ENCODE results near the gene LYRM2. TPM values are rescaled to one million over a fixed set of nuclear protein-coding genes. Genes with fewer than 3 reads are reported as not detected.

LYRM2 gene
- total RNA-seq, 1 donor from 2014 or later, result 32.9 TPM

DNA sequence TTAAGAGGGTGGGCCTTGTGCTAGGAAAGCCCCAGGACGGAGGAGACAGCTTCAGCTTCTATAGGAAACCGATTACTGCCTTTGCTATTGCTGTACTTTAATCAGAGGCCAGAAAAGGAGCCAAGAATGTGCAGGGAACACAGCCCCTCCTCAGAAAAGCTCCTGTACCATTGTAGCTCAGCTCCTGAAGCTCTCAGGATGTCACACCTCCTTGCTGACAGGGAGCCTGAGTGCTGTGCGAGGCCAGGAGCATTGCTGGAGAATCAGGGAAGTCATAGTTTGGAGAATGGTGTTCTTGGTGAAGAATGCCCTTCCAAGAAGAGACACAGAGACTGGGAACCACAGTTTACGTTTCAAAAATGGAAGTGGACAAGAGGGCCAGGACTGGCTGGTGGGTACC, 46.8 kb downstream of the LYRM2 start:
- no peak overlapping the region for H3K27ac Mint-ChIP-seq
- TF ChIP-seq, protein P1, sequence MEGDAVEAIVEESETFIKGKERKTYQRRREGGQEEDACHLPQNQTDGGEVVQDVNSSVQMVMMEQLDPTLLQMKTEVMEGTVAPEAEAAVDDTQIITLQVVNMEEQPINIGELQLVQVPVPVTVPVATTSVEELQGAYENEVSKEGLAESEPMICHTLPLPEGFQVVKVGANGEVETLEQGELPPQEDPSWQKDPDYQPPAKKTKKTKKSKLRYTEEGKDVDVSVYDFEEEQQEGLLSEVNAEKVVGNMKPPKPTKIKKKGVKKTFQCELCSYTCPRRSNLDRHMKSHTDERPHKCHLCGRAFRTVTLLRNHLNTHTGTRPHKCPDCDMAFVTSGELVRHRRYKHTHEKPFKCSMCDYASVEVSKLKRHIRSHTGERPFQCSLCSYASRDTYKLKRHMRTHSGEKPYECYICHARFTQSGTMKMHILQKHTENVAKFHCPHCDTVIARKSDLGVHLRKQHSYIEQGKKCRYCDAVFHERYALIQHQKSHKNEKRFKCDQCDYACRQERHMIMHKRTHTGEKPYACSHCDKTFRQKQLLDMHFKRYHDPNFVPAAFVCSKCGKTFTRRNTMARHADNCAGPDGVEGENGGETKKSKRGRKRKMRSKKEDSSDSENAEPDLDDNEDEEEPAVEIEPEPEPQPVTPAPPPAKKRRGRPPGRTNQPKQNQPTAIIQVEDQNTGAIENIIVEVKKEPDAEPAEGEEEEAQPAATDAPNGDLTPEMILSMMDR (conservative IDR thresholded peaks at IDR 0.05), result no peak
- DNase-seq (ENCODE audit: extremely low spot score, unreplicated experiment), result no peak
- no peaks in the 10 kb centered on the region for H3K27me3 Mint-ChIP-seq
- H3K9me3 Mint-ChIP-seq, result no peaks in the 10 kb centered on the region
- H3K36me3 Mint-ChIP-seq, result peaks cover 5% of the 10 kb centered on the region
- no peaks in the 10 kb centered on the region for H3K4me1 Mint-ChIP-seq (ENCODE audit: unreplicated experiment)
- H3K4me3 Mint-ChIP-seq, result no peak overlapping the region

DNA sequence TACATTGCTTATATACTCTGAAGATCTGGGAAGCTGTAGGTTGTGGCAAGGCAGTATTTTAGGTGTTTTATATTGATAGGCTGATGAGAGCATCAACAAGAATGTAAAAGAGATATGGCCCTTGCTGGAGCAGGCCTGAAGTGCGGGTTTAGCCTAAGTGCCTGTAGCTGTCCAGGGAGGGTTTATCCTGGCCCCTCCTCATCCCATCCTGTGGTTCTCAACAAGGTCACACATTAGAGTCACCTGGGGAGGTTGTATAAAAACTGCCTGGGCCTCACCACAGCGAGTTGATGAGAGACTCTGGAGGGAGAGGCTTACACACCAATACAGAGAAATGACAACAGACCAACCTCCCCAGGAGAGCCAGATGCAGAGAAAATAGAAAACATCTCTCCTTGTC, 48.4 kb downstream of the LYRM2 start:
- no peaks in the 10 kb centered on the region for H3K27me3 Mint-ChIP-seq
- TF ChIP-seq, protein P1 (conservative IDR thresholded peaks at IDR 0.05), result no peak
- no peaks in the 10 kb centered on the region for H3K36me3 Mint-ChIP-seq
- no peaks in the 10 kb centered on the region for H3K4me1 Mint-ChIP-seq (ENCODE audit: unreplicated experiment)
- no peaks in the 10 kb centered on the region for H3K9me3 Mint-ChIP-seq
- DNase-seq (ENCODE audit: extremely low spot score, unreplicated experiment), result no peak
- no peak overlapping the region for H3K27ac Mint-ChIP-seq
- H3K4me3 Mint-ChIP-seq, result no peak overlapping the region

DNA sequence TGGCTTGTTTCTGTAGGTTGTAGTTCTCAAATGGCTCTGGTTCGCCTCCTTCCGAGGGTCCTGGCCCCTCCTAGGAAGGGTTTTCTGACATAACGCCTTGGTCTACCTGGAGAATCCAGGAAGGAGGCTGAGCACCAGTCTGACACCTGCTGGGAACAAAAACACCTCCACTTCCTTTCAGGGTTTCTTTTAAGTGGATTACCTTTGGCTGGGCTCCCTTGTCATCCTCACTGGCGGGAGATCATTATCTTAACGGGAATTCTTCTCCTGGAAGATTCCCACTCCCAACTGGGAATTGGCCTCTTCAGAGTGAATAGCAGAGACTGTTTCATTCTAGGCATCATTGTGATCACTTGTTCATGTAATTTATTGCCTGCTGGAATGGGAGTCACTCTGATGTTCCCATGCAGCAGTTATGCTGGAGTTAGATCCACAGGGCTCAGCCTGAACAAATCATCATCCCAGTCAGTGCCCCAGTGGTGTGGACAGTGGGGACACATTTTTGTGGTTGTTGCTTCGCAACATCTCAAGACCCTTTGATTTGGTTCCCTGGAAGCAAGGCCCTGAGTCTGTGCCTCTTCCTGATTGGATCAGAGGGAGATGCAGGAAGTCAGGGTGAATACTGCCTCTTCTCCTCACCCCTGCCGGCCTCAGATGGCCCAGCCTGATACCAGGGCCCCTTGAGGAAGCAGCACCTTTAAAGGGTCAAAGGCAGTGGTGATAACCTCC, 49.1 kb downstream of the LYRM2 start:
- Mint-ChIP-seq H3K4me3 (no peak overlapping the region), H3K27ac (no peak overlapping the region), H3K4me1 (ENCODE audit: unreplicated experiment) (peaks cover 4% of the 10 kb centered on the region), H3K27me3 (no peaks in the 10 kb centered on the region), H3K36me3 (no peaks in the 10 kb centered on the region), H3K9me3 (no peaks in the 10 kb centered on the region)
- no peak for DNase-seq (ENCODE audit: extremely low spot score, unreplicated experiment)
- TF ChIP-seq, protein P1 (conservative IDR thresholded peaks at IDR 0.05), result no peak

DNA sequence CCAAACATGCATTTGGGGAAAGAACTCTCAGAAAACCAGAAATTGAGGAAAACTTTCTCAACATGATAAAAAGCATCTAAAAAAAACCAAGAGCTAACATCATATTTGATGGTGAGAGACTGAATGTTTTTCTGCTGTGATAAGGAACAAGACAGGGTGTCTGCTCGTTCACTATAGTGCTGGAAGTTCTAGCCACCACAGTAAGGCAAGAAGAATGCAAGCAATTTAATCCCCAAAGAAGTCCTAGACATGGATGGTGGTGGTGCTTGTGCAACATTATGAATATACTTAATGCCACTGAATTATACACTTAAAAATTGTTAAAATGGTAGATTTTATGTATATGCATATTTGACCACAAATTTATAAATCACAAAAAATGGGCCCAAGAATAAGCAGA, 53.4 kb downstream of the LYRM2 start:
- peaks cover 3% of the 10 kb centered on the region for H3K9me3 Mint-ChIP-seq
- H3K27ac Mint-ChIP-seq, result no peak overlapping the region
- H3K36me3 Mint-ChIP-seq, result peaks cover 5% of the 10 kb centered on the region
- H3K27me3 Mint-ChIP-seq, result no peaks in the 10 kb centered on the region
- TF ChIP-seq, protein P1 (conservative IDR thresholded peaks at IDR 0.05), result no peak
- peaks cover 16% of the 10 kb centered on the region for H3K4me1 Mint-ChIP-seq (ENCODE audit: unreplicated experiment)
- no peak for DNase-seq (ENCODE audit: extremely low spot score, unreplicated experiment)
- H3K4me3 Mint-ChIP-seq, result no peak overlapping the region

DNA sequence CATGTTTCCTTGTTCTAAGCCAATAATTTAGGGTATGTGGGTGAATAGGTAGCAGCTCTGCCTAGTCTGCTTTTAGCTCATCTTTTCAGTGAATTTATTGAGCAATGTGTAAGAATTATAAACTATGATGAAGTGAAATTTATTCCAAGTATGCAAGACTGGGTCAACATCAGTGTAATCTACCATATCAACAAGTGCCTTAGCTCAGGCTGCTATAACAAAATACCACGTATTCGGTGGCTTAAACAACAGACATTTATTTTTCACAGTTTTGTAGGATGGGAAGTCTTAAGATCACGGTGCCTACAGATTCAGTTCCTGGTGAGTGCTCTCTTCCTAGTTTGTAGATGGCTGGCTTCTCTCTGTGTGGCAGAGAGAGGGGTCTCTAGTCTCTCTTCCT, 54.0 kb downstream of the LYRM2 start:
- H3K9me3 Mint-ChIP-seq, result peaks cover 3% of the 10 kb centered on the region
- no peak overlapping the region for H3K27ac Mint-ChIP-seq
- peaks cover 5% of the 10 kb centered on the region for H3K36me3 Mint-ChIP-seq
- TF ChIP-seq, protein P1 (conservative IDR thresholded peaks at IDR 0.05), result no peak
- no peak overlapping the region for H3K4me3 Mint-ChIP-seq
- no peaks in the 10 kb centered on the region for H3K27me3 Mint-ChIP-seq
- H3K4me1 Mint-ChIP-seq (ENCODE audit: unreplicated experiment), result peaks cover 16% of the 10 kb centered on the region
- no peak for DNase-seq (ENCODE audit: extremely low spot score, unreplicated experiment)
